Neural progenitor cell (in vitro differentiated cells): Measurements from ENCODE around the gene EHMT1. TPM values are rescaled to one million over a fixed set of nuclear protein-coding genes. Genes with fewer than 3 reads are reported as not detected.

Experiments
- DNase-seq: peaks from one replicate; pipeline ENCODE4 v3.0.0-alpha.2; 2016; ENCODE audit warnings: low spot score
- H2AFZ ChIP-seq: fragments of 200-600 bp; sonication (generic); replicated peaks from 2 replicates; pipeline ENCODE4 v1.6.1; 2016; ENCODE audit warnings: antibody characterized with exemption
- H3F3A ChIP-seq: fragments of 200-600 bp; sonication (generic); 2 replicates; pipeline ENCODE4 v1.6.1; 2016; ENCODE audit warnings: antibody characterized with exemption, low read depth
- H3K27ac ChIP-seq: fragments of 200-600 bp; sonication (generic); 2 replicates; pipeline ENCODE4 v1.5.1; 2016; ENCODE audit warnings: mild to moderate bottlenecking
- H3K27me3 ChIP-seq: fragments of 200-600 bp; sonication (generic); 2 replicates; pipeline ENCODE4 v1.6.1; 2016; ENCODE audit warnings: mild to moderate bottlenecking, moderate library complexity
- H3K36me3 ChIP-seq: fragments of 200-600 bp; sonication (generic); 2 replicates; pipeline ENCODE4 v1.5.1; 2016
- H3K4me1 ChIP-seq: fragments of 200-600 bp; sonication (generic); 2 replicates; pipeline ENCODE4 v1.6.1; 2016; ENCODE audit warnings: mixed run types
- H3K4me2 ChIP-seq: fragments of 200-600 bp; sonication (generic); 2 replicates; pipeline ENCODE4 v1.6.1; 2016
- H3K4me3 ChIP-seq: fragments of 200-600 bp; sonication (generic); 2 replicates; pipeline ENCODE4 v1.5.1; 2016
- H3K79me2 ChIP-seq: fragments of 200-600 bp; sonication (generic); 2 replicates; pipeline ENCODE4 v1.6.1; 2016; ENCODE audit warnings: low read depth
- H3K9ac ChIP-seq: fragments of 200-600 bp; sonication (generic); 2 replicates; pipeline ENCODE4 v1.6.1; 2016
- H3K9me3 ChIP-seq: fragments of 200-600 bp; sonication (generic); 2 replicates; pipeline ENCODE4 v1.5.1; 2016; ENCODE audit warnings: low read depth
- H4K20me1 ChIP-seq: fragments of 200-600 bp; sonication (generic); 2 replicates; pipeline ENCODE4 v1.6.1; 2016; ENCODE audit warnings: low read depth
- H3K27ac Mint-ChIP-seq: 3 replicates; pipeline ENCODE4 v1.8.0; 2021; ENCODE audit warnings: mixed read lengths
- H3K27me3 Mint-ChIP-seq: 2 replicates; pipeline ENCODE4 v1.8.0; 2022; ENCODE audit warnings: low read depth, mild to moderate bottlenecking, inconsistent platforms, moderate library complexity, mixed read lengths; ENCODE audit not compliant: insufficient read depth
- H3K36me3 Mint-ChIP-seq: 3 replicates; pipeline ENCODE4 v1.8.0; 2021; ENCODE audit warnings: mixed read lengths
- H3K4me1 Mint-ChIP-seq: 3 replicates; pipeline ENCODE4 v1.8.0; 2021; ENCODE audit warnings: mixed read lengths
- H3K4me3 Mint-ChIP-seq: 3 replicates; pipeline ENCODE4 v1.8.0; 2021; ENCODE audit warnings: mild to moderate bottlenecking, moderate library complexity, mixed read lengths
- H3K9me3 Mint-ChIP-seq: 3 replicates; pipeline ENCODE4 v1.8.0; 2020; ENCODE audit warnings: mixed read lengths
- EZH2 ChIP-seq: fragments of 200-600 bp; sonication (generic); IDR thresholded peaks from 2 replicates; pipeline ENCODE4 v1.6.1; 2017; ENCODE audit warnings: antibody characterized with exemption, mild to moderate bottlenecking, moderate library complexity
- EZH2phosphoT487 ChIP-seq: fragments of 200-600 bp; sonication (generic); IDR thresholded peaks from 2 replicates; pipeline ENCODE4 v1.6.1; 2017; ENCODE audit warnings: antibody characterized with exemption
- total RNA-seq: library from RNA; depleted of rRNA; stranded (reverse); fragments of >200 nt; gene quantifications from 2 replicates; pipeline ENCODE4 v1.2.3, GENCODE V29; 2015; ENCODE audit warnings: low replicate concordance
- TF ChIP-seq, protein P1 (sequence below): fragments of 200-600 bp; sonication (generic); IDR thresholded peaks from 2 replicates; pipeline ENCODE4 v1.5.1; 2017; ENCODE audit warnings: antibody characterized with exemption, mild to moderate bottlenecking

Gene EHMT1
- total RNA-seq, 1 donor from 2014 or later: 47.8 TPM

DNA sequence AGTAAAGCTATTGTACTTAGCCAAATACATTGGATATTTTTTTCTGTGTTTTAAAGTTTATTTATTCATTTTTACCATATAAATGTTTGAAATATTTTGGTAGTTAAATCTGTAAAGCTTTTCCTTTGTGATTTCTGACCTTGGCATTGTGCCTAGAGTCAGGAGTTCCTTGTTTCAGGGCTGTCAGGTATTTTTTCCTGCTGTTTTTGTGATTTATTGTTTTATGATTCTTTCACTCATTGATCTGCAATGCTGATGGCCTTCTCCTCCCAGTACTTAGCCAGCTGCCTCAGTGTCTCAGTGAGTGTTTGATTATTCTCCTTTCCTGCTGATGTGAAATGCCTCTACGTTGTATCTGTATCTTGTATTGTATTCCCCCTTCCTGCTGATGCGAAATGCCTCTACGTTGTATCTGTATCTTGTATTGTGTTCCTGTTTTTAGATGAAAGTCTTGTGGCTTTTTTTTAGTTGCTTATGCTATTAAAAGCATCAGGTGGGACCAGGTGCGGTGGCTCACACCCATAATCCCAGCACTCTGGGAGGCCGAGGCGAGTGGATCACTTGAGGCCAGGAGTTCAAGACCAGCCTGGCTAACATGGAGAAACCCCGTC lies 61.0 kb downstream of the EHMT1 start:
- Histone ChIP-seq H3K27ac (no peak overlapping the region), H3K4me3 (no peak overlapping the region), H3K36me3 (no peaks in the 10 kb centered on the region), H4K20me1 (peaks cover 91% of the 10 kb centered on the region), H3K9me3 (no peaks in the 10 kb centered on the region), H2AFZ (no peak overlapping the region), H3F3A (peaks cover 22% of the 10 kb centered on the region), H3K4me2 (peak overlapping the region; percentile 64), H3K4me1 (peaks cover 42% of the 10 kb centered on the region), H3K79me2 (peaks cover 99% of the 10 kb centered on the region), H3K27me3 (no peaks in the 10 kb centered on the region), H3K9ac (no peak overlapping the region)
- no peaks in the 10 kb centered on the region for H3K9me3 Mint-ChIP-seq
- H3K27me3 Mint-ChIP-seq: no peaks in the 10 kb centered on the region
- peaks cover 12% of the 10 kb centered on the region for H3K36me3 Mint-ChIP-seq
- TF ChIP-seq EZH2phosphoT487 (no peak), EZH2 (no peak)
- TF ChIP-seq, protein P1, sequence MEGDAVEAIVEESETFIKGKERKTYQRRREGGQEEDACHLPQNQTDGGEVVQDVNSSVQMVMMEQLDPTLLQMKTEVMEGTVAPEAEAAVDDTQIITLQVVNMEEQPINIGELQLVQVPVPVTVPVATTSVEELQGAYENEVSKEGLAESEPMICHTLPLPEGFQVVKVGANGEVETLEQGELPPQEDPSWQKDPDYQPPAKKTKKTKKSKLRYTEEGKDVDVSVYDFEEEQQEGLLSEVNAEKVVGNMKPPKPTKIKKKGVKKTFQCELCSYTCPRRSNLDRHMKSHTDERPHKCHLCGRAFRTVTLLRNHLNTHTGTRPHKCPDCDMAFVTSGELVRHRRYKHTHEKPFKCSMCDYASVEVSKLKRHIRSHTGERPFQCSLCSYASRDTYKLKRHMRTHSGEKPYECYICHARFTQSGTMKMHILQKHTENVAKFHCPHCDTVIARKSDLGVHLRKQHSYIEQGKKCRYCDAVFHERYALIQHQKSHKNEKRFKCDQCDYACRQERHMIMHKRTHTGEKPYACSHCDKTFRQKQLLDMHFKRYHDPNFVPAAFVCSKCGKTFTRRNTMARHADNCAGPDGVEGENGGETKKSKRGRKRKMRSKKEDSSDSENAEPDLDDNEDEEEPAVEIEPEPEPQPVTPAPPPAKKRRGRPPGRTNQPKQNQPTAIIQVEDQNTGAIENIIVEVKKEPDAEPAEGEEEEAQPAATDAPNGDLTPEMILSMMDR: no peak
- H3K4me1 Mint-ChIP-seq: peaks cover 49% of the 10 kb centered on the region
- H3K4me3 Mint-ChIP-seq: peak overlapping the region; percentile 20
- H3K27ac Mint-ChIP-seq: no peak overlapping the region
- no peak for DNase-seq

DNA sequence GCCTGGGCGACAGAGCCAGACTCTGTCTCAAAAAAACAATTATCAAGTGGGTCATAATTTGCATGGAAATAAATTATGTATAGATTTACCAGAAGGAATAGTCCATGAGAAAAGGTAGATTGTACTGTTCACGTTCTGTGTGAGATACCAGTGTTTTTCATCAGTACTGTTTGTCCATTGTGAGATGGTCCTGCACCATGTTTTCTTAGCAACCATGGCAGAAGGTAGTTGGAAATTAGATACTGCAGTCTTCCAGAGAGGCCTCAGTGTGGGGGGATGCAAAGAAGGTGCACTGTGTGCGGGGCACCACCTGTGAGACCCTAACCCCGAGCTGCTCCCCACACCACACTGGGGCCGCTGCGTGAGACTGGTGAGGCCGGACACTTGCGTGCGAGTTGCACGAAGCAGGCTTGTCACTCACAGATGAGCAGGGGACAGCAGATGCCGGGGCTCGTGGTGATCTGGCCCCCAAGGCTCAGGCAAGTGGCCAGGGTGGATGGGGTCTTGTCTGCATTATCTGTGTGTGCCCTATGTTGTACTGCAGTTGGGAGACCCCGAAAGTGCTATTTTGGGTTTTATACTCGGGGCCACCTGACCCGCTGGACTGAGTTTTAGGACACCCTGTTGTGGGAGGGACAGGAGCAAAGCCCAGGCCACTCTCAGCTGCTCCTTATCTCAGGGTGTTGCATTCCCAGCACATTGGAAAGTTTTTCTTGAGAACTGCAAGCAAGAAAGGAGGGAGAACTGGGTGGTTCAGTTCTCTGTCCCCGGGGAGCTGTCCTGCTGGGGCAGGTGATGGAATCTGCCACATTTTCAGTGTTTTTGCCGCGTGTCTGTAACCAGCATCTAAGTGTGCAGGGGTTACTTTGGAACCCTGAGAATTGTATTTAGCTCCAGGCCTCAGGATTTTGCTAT lies 61.9 kb downstream of the EHMT1 start:
- no peaks in the 10 kb centered on the region for H3K27me3 ChIP-seq
- no peaks in the 10 kb centered on the region for H3K36me3 ChIP-seq
- H3K9ac ChIP-seq: no peak overlapping the region
- H3K4me2 ChIP-seq: peak overlapping the region; percentile 5
- DNase-seq: no peak
- peaks cover 99% of the 10 kb centered on the region for H3K79me2 ChIP-seq
- no peaks in the 10 kb centered on the region for H3K9me3 ChIP-seq
- H3F3A ChIP-seq: peaks cover 22% of the 10 kb centered on the region
- H2AFZ ChIP-seq: no peak overlapping the region
- Mint-ChIP-seq H3K4me1 (peaks cover 46% of the 10 kb centered on the region), H3K36me3 (peaks cover 19% of the 10 kb centered on the region), H3K27ac (no peak overlapping the region), H3K9me3 (peaks cover under 1% of the 10 kb centered on the region), H3K27me3 (no peaks in the 10 kb centered on the region), H3K4me3 (no peak overlapping the region)
- H3K4me1 ChIP-seq: peaks cover 40% of the 10 kb centered on the region
- TF ChIP-seq, protein P1: no peak
- no peak for TF ChIP-seq EZH2
- no peak for TF ChIP-seq EZH2phosphoT487
- H4K20me1 ChIP-seq: peaks cover 90% of the 10 kb centered on the region
- H3K27ac ChIP-seq: peak overlapping the region; percentile 7
- H3K4me3 ChIP-seq: no peak overlapping the region

DNA sequence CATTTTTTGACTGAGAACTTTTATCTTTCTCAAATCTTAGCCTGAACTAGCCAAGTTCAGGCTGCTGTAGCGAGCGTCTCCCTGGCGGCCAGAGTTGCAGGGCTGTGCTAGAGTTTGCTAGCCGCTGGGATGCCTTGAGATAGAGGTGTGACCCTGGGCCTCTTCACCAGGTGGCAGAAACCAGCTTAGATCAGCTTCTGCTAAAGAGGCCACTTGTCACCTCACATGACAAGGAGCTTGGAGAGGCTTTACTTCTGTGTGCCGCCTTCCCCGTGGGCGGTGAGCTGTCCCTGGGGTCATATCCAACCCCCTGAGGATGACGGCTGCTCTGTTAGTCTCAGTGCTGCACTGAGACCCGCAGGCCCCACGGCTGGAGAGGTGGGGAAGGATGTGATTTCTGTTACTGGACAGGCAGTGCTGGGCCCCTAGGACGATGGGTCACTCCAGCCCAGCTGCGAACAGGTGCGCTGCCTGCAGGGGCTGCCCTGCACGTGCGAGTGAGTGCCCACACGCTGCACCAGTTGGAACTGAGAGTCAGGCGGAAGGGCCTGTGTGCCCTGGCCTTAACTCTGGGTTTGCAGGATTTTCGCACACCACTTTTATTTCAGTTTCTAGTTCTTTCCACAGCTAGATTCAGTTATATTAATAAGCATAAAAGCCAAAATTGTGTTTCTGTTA lies 63.8 kb downstream of the EHMT1 start:
- H3F3A ChIP-seq: peaks cover 22% of the 10 kb centered on the region
- H3K4me2 ChIP-seq: peak overlapping the region; percentile 35
- peaks cover 91% of the 10 kb centered on the region for H4K20me1 ChIP-seq
- H3K9me3 ChIP-seq: no peaks in the 10 kb centered on the region
- no peaks in the 10 kb centered on the region for H3K36me3 ChIP-seq
- H3K79me2 ChIP-seq: peaks cover 100% of the 10 kb centered on the region
- TF ChIP-seq EZH2phosphoT487 (no peak), EZH2 (no peak)
- TF ChIP-seq, protein P1: no peak
- no peak overlapping the region for H3K4me3 Mint-ChIP-seq
- H3K27ac Mint-ChIP-seq: no peak overlapping the region
- peaks cover 44% of the 10 kb centered on the region for H3K4me1 ChIP-seq
- no peaks in the 10 kb centered on the region for H3K27me3 Mint-ChIP-seq
- H3K4me3 ChIP-seq: no peak overlapping the region
- H3K9ac ChIP-seq: no peak overlapping the region
- peak; percentile 42 for DNase-seq
- peaks cover 5% of the 10 kb centered on the region for H3K9me3 Mint-ChIP-seq
- peaks cover 24% of the 10 kb centered on the region for H3K36me3 Mint-ChIP-seq
- H3K4me1 Mint-ChIP-seq: peaks cover 49% of the 10 kb centered on the region
- peak overlapping the region; percentile 39 for H3K27ac ChIP-seq
- H2AFZ ChIP-seq: no peak overlapping the region
- no peaks in the 10 kb centered on the region for H3K27me3 ChIP-seq
